Tibial nerve (tissue), 4 donors: Measurements from ENCODE around the gene TRIM40. TPM values are rescaled to one million over a fixed set of nuclear protein-coding genes. Genes with fewer than 3 reads are reported as not detected.

Experiments used
- DNase-seq, 2 donors: peaks; one replicate each; pipeline ENCODE4 v3.0.0-alpha.2; 2019; ENCODE audit warnings: low spot score in 2 of 2
- H3K27ac ChIP-seq, 4 donors: fragments of 200-600 bp; sonication (generic) in 3 of 4; one replicate each; pipeline ENCODE4 v1.5.1; 2017 to 2019; ENCODE audit warnings: mild to moderate bottlenecking in 1 of 4
- H3K27me3 ChIP-seq, 2 donors: fragments of 200-600 bp; sonication (generic) in 1 of 2; one replicate each; pipeline versions ENCODE4 v1.5.1 to v1.6.0; 2017 to 2019
- H3K36me3 ChIP-seq, 3 donors: fragments of 200-600 bp; sonication (generic); one replicate each; pipeline ENCODE4 v1.5.1; 2018 to 2019
- H3K4me1 ChIP-seq, 4 donors: fragments of 200-600 bp; sonication (generic) in 3 of 4; one replicate each; pipeline ENCODE4 v1.5.1; 2017 to 2019
- H3K4me3 ChIP-seq, 4 donors: fragments of 200-600 bp; sonication (generic) in 3 of 4; one replicate each; pipeline ENCODE4 v1.5.1; 2017 to 2019; ENCODE audit warnings: mild to moderate bottlenecking in 1 of 4, moderate library complexity in 1 of 4
- H3K9me3 ChIP-seq, 4 donors: fragments of 200-600 bp; sonication (generic) in 3 of 4; one replicate each; pipeline ENCODE4 v1.5.1; 2017 to 2019
- EP300 ChIP-seq, 2 donors: sonication (generic); formaldehyde crosslinking; IDR thresholded peaks; one replicate each; pipeline ENCODE4 v1.6.1; 2017; ENCODE audit warnings: antibody characterized with exemption in 2 of 2, mild to moderate bottlenecking in 1 of 2
- POLR2A ChIP-seq, 2 donors: fragments of 450-650 bp; IDR thresholded peaks; one replicate each; pipeline ENCODE4 v1.6.1; 2017; ENCODE audit warnings: antibody characterized with exemption in 2 of 2, mild to moderate bottlenecking in 2 of 2, moderate library complexity in 2 of 2
- WGBS, 2 donors: methylation state at CpG; one replicate each; pipeline ENCODE4 v1.1.5; 2018; 5-methylcytosine and 5-hydroxymethylcytosine counted together
- total RNA-seq, 4 donors: library from RNA; depleted of rRNA; stranded (reverse); fragments of >200 nt; gene quantifications; one replicate each; pipeline ENCODE4 v1.1.0, GENCODE V29; 2016
- TF ChIP-seq, protein P1 (sequence below), 5 experiments: fragments of 200-600 bp in 3 of 5; fragments of 450-650 bp in 2 of 5; sonication (generic) in 3 of 5; IDR thresholded peaks; one replicate each; pipeline ENCODE4 v1.5.1; 2016 to 2019; ENCODE audit warnings: antibody characterized with exemption in 5 of 5, mild to moderate bottlenecking in 3 of 5, moderate library complexity in 2 of 5

Gene TRIM40, protein sequence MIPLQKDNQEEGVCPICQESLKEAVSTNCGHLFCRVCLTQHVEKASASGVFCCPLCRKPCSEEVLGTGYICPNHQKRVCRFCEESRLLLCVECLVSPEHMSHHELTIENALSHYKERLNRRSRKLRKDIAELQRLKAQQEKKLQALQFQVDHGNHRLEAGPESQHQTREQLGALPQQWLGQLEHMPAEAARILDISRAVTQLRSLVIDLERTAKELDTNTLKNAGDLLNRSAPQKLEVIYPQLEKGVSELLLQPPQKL
- total RNA-seq, result not detected

DNA sequence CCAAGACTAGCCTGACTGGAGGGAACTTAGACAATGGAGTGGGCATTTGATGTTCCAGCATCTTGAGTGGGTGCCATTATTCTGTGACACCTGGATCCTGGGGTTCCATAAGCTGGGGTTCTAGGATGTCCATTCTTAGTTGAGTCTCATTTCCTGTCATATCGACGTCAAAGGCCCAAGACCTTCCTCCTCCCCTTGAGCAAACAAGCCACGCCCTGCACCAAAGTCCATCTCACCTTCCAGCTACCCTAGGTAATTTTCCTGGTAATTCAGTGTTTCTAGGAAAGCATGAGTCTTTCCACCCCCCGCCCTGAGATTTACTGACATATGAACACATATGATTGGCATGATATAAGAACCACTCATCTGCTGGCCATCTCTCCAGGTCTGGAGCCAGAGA lies at the start of gene TRIM40:
Gene TRIM40, plus strand, starts transcription at position 384 of the 400 bp plus-strand sequence. CDS start 897 bp downstream, outside the sequence.
- H3K9me3 ChIP-seq, result no peaks in the 10 kb centered on the region
- H3K4me3 ChIP-seq, result no peak within 1 kb of the TSS
- no peaks in the 10 kb centered on the region for H3K36me3 ChIP-seq
- peaks cover 0 to 3% (median 0%) of the 10 kb centered on the region in 4 donors for H3K4me1 ChIP-seq
- no peak for DNase-seq
- TF ChIP-seq, protein P1, sequence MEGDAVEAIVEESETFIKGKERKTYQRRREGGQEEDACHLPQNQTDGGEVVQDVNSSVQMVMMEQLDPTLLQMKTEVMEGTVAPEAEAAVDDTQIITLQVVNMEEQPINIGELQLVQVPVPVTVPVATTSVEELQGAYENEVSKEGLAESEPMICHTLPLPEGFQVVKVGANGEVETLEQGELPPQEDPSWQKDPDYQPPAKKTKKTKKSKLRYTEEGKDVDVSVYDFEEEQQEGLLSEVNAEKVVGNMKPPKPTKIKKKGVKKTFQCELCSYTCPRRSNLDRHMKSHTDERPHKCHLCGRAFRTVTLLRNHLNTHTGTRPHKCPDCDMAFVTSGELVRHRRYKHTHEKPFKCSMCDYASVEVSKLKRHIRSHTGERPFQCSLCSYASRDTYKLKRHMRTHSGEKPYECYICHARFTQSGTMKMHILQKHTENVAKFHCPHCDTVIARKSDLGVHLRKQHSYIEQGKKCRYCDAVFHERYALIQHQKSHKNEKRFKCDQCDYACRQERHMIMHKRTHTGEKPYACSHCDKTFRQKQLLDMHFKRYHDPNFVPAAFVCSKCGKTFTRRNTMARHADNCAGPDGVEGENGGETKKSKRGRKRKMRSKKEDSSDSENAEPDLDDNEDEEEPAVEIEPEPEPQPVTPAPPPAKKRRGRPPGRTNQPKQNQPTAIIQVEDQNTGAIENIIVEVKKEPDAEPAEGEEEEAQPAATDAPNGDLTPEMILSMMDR (IDR thresholded peaks at IDR 0.05), result no peak
- no peak for TF ChIP-seq EP300 (IDR thresholded peaks at IDR 0.05)
- TF ChIP-seq POLR2A (IDR thresholded peaks at IDR 0.05), result no peak
- H3K27ac ChIP-seq, result no peak within 1 kb of the TSS
- WGBS, 2 donors, result 74 to 84% methylated on average over 4 of the region's 4 CpGs
- H3K27me3 ChIP-seq, result peaks cover 0 to 60% of the 10 kb centered on the region in 2 donors

DNA sequence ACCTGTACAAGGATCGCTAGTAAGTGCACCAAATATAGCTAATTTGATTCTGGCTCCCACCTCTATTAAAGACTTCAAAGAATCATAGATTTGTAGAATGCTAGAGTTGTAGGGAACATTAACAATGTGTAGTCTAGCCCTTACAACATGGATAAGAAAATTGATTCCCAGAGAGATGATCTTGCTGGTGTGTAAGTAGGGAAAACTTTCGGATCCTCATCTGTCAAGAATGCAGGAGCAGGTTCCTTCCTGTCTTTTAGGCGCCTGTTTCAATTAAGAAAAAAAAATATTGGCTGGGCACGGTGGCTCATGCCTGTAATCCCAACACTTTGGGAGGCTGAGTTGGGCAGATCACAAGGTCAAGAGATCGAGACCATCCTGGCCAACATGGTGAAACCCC lies 48.1 kb upstream of the TRIM40 start:
- no peak overlapping the region for H3K27ac ChIP-seq
- H3K27me3 ChIP-seq, result peaks cover 0 to 34% of the 10 kb centered on the region in 2 donors
- H3K4me1 ChIP-seq, result no peaks in the 10 kb centered on the region
- 65 to 85% methylated on average over 5 of the region's 5 CpGs for WGBS, 2 donors
- H3K36me3 ChIP-seq, result no peaks in the 10 kb centered on the region
- DNase-seq, result no peak
- H3K9me3 ChIP-seq, result no peaks in the 10 kb centered on the region
- H3K4me3 ChIP-seq, result no peak overlapping the region
- TF ChIP-seq EP300 (IDR thresholded peaks at IDR 0.05), result no peak
- TF ChIP-seq, protein P1 (IDR thresholded peaks at IDR 0.05), result no peak
- no peak for TF ChIP-seq POLR2A (IDR thresholded peaks at IDR 0.05)

DNA sequence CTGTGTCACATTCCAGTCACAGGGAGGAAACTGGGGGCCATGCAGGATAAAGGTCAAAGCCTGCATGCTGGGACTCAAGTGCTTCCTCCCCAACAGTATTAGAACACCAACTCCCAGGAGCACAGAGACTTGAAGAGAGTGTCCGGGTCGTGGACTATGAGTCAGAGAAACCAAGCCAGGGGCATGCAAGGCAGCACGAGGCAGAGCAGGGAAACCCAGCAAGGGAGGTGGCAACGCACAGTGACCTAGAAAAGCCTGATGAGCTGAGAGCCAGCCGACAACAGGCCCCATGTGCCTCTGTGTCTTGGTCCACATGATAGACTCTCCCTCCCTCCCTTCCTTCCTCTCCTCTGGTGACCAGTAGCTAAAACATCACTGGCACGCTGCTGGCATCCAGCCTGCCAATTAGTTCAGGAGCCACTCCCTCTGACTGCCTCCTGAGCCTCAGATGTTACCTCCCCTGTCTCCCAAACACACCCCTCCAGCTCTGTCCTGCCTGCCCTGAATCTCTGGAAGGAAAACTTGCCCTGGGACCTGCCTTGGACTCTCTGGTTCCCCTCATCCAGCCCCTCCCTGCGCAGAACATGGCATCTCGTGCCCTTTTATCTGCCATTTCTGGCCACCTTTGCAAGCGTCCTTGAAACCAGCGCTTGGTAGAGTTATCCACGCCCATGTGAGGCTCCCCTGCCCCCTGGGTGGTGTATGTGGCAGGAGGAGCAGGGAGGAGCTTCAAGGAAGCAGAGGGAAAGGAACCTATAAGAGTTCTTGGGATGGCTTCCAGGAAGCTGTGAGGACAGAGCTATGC lies 44.2 kb upstream of the TRIM40 start:
- Histone ChIP-seq H3K27me3 (peaks cover 0 to 56% of the 10 kb centered on the region in 2 donors), H3K27ac (peak overlapping the region in 1 of 4 donors; percentile 12), H3K4me3 (no peak overlapping the region), H3K36me3 (no peaks in the 10 kb centered on the region), H3K4me1 (no peaks in the 10 kb centered on the region), H3K9me3 (no peaks in the 10 kb centered on the region)
- DNase-seq, result no peak
- 46 to 53% methylated on average over 11 of the region's 11 CpGs for WGBS, 2 donors
- TF ChIP-seq, protein P1 (IDR thresholded peaks at IDR 0.05), result no peak
- TF ChIP-seq EP300 (IDR thresholded peaks at IDR 0.05) (peak in 1 of 2 donors; percentile 24), POLR2A (IDR thresholded peaks at IDR 0.05) (no peak)

DNA sequence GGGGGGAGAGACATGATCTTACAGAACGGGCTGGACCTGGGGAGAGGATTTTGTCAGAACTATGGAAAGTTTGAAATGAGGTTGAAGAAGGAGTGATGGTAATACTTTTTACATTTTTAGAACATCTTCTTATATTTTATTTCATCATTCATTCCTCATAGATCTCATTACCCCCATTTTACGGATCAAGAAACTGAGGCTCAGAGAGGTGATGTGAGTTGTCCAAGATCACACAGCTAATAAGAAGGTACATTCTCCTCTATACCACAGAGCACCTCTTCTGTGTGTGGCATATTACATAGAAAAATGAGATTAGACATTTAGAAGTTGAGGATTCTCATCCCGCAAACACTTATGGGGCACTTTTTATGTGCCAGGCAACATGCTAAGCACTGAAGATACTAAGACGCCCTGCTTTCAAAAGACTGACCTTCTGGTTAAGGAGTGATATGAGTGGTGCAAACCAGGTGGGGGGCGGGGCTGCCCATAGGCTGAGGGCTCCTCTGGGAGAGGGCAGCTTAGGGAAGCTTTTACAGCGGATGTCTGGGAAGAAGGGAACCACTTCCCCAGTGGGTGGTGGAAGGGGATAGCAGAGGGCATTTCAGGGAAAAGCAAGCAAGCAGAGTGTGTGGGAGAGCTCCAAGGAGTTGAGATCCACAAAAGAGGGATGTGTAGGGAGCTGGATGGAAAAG lies 42.9 kb upstream of the TRIM40 start:
- TF ChIP-seq, protein P1 (IDR thresholded peaks at IDR 0.05), result no peak
- no peak for TF ChIP-seq EP300 (IDR thresholded peaks at IDR 0.05)
- no peak for TF ChIP-seq POLR2A (IDR thresholded peaks at IDR 0.05)
- H3K9me3 ChIP-seq, result no peaks in the 10 kb centered on the region

More for the DNA sequence above, 42.9 kb upstream of the TRIM40 start:
- Histone ChIP-seq H3K27ac (no peak overlapping the region), H3K4me1 (no peaks in the 10 kb centered on the region), H3K4me3 (no peak overlapping the region), H3K36me3 (no peaks in the 10 kb centered on the region), H3K27me3 (peaks cover 0 to 66% of the 10 kb centered on the region in 2 donors)
- DNase-seq, result no peak
- 48 to 68% methylated on average over 6 of the region's 6 CpGs for WGBS, 2 donors
